NCI-H1436 treated with DMSO at 0.1 percent for 48 hours (cell line): Measurements from ENCODE around the gene WDR4.
"Not testable (repeated sequence)": the region's sequence is repeated elsewhere in the genome, so short reads cannot be mapped to it uniquely, and the experiment has no call there.

Experiments used
- DNase-seq: peaks from one replicate; lab custom pipeline; 2025; lab: John Stamatoyannopoulos, UW

Gene WDR4

DNA sequence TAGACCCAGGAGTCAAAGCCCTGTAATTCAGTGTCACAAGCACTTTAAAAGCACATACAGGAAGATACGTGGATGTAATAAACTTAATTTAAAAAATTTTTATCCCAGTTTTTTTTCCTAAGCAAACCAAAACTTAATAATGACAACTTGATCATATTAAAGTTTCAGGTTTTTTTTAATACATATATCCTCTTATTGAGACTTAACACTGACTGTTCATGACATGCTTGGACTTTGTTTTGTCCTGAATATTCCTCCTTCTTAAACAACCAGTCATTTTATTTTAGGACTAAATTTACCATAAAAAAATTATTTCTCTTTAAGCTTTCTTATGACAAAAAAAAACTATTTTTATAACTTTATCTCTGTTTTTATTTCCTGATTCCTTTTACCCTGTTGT is 64.1 kb downstream of the WDR4 start:
- no peak for DNase-seq

DNA sequence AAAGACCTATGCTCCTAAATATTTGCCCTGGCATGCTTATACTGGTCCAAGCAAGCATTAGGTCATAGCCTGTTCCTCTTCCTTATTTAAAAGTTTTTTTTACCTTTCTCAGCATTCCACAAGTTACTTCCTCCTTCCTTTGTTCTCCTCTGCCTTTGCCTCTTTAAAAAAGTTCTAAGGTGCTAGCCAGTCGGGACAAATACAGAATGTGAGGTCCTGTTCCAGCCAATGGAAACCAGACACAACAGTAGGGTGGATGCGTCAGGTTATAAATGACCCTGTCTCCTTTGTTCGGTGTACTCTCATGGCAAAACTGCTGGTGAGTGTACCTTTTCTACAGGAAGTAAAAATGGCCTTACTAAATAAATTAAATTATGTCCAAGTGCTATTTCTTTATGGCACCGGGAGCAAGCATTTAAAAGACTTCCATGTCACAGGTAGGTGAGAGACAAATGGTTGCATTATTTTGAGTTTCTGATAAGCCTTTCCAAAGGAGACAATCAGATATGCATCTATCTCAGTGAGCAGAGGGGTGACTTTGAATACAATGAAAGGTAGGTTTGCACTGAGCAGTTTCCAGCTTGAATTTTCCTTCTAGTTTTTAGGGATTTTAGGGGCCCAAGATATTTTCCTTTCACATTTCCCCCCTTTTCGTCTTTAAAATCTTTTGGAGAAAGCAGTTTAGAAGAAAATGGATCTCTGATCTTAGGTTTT is 66.7 kb downstream of the WDR4 start:
- DNase-seq: not testable (repeated sequence)

DNA sequence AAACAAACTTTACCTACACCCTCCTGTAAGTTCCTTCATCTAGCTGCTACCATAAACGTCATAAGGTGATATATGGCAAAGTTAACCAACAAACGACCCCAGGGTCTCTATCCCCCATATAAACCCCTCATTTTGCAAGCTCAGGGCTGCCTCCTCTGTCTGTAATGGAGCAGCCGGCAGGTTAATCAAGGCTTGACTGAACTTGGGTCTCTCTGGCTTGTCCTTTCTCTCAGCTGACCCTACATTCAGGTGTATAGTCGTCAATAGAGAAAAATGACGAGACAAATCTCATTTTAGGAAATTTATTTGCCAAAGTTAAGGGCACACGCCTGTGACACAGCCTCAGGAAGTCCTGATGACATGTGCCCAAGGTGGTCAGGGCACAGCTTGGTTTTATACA is 67.4 kb downstream of the WDR4 start:
- DNase-seq: no peak

DNA sequence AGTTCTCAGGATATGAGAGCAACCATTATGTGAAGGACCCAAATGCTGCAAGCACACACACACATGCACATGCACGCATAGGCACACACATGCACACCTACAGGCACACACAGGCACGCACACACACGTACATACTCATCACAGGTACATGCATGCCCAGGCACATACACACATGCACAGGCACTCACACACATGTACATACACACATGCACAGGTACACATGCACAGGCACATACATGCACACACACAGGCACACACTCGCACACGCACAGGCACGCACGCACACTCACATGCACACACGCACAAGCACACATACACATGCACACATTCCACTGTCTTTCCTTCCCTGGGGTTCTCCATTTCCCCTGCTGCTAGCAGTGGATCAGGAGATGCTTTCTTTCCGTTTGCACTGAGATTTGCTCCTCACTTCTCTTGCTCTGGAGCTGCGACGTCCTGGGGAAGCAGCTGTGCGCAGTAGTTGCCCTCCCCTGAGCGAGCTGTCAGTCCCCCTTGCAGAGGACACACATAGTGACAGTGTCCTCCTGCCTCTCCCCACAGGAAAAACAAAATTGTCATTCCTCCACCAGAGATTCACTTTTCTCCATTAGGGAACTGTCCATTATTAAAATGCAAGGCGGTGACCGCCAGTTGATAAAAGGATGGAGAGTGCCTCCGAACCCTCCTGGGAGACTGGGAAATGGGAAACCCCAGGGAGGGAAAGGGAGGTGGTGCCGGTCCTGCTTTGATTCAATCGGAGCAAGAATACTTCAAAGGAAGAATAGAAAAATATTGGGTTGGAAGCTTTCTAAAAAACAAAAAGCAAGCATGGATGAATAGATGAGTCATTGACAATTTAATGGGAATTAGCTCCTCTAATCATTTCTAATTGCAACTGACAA is 69.5 kb downstream of the WDR4 start:
- DNase-seq: no peak

DNA sequence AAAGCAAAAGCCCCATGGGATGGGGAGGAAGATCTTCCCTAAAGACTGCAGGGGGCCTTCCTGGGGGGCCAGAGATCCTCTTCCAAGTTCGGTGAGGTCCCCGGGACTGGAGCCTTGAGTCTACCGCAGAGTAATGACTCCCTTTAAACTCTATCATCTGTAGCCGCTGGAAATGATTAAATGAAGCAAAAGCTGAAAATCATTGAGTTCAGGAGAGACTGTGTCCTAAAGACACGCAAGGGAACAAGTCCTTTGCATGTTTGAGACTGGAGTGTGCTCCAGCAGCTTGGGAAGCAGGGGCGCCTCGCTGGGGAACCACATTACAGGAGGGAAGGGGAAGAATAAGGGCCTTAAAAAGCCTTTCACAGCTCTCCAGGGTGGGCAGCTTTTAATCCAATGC is 70.2 kb downstream of the WDR4 start:
- no peak for DNase-seq

DNA sequence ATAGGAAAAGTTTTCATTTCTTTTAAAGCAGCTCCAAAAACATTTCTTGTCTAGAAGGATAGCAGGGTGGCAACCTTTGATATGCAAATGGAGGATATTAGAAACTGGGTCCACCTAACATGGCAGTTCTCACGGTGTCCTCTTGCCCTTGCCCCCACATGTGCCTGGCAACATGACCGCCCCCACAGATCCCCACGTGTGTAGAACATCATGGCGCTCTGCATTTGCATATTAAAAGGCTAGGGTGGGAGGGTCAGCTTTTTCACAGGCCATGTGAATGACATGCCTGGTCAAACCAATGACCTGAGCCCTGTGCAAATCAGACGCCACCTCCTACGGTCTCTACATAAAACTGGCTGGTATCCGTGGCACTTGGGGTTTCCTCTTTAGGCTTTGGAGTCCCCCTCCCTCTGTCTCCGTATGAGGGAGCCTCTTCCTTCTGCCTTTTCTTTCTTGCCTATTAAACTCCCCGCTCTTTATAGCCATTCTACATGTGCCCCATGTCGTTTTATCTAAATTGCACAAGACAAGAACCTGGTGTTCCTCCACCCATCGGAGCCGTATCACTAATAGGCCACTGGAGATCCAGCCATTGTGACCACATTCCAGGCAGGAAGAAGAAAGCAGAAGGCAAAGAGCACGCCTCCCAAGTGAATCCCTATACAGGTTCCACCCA is 71.3 kb downstream of the WDR4 start:
- DNase-seq: no peak

DNA sequence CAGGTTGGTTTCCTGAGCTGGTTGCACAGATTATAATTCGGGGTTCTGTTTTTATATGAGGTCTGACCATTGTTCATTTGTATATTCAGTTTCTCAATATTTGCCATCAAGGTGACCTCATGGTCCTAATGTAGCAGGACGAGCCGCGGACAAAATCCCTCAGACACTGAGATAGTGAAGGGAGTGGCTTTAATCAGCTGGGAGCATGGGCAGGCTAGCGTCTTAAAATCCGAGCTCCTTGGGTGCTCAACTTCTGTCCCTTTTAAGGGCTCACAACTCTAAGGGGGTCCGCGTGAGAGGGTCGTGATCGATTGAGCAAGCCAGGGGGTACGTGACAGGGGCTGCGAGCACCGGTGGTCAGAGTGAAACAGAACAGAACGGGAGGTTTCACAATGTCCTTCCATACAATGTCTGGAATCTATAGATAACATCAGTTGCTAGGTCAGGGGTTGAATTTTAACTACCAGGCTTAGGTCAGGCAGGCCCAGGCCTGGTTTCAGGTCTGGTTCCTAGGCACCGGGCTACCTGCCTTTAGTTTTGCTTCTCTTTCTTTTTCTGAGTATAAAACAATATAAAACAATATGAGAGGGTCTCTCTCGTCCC is 71.9 kb downstream of the WDR4 start:
- not testable (repeated sequence) for DNase-seq

DNA sequence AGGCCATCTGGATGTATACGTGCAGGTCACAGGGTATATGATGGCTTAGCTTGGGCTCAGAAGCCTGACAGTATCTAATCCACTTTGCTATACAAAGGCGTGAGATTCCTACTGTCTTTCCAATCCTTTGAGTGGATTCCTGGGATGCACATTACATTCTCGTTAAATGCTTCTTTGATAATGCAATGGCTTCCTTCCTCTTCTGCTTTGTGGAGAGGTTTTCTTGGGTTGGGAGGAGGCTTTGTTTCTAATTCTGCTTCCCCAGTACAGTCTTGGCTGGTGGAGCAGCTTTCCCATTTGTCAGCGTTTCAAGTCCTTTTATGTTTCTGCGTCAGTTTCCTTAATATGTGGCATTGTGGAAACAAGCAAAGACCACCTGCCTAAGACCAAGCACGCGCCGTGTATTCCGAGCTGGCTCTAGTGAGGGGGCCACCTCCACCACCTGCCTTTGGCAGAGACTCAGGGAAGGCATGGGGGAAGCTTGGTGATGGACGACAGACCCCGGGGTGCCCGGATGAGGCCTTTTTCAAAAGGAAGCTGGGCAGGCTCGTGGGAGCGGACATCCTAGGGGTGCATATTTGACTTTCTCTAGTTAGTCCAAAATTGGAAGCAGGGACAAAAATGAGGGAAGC is 72.7 kb downstream of the WDR4 start:
- no peak for DNase-seq

DNA sequence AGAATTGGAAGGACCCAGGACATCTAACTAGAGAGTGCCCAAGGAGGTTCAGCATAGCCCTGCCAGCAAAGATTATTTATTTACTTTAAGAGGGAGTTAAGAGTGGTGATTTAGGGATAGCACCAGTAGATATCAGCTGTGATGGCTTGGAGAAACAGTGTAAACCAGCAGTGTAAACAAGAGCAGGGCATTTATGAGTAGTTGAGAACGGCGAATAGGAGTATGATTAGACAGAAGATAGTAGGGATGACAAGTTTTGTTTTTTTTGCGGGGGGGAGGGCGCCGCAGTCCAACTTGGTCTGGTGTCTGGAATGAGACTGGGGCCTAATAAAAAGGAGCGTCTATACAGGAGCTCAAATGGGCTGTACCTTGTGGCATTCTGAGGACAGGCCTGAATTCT is 77.7 kb downstream of the WDR4 start:
- DNase-seq: not testable (repeated sequence)

DNA sequence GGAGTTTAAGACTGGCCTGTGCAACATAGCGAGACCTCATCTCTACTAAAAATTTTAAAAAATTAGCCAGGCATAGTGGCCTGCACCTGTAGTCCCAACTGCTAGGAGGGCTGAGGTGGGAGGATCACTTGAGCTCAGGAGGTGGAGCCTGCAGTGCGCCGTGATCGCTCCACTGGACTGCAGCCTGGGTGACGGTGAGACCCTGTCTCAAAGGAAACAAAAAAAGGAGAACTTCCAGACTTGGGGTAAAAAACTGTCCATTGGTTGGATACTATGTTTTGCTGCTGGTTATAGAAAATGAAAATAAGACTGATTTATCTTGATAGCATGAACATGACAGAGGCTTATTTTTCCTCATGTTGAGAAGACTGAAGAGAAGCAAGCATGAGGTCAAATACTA is 79.4 kb downstream of the WDR4 start:
- no peak for DNase-seq

DNA sequence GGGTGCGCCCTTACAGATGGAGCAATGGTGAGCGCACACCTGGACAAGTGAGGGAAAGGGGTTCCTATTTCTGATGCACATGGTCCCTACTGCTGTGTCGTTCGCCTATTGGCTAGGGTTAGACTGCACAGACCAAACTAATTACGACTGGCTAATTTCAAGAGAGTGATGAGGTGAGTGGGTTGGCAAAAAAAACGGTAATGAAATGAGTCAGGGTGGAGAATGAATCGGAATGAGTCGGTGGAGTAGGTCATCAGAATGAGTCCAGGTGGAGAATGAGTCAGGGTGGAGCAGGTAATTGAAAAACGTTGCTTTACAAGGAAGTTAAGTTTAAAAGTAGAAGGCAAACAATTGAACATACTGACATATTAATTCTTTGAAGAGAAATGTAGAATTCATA is 79.8 kb downstream of the WDR4 start:
- no peak for DNase-seq
